LNCAP (cell line): ENCODE measurements around the gene ZNF407.

Experiments
- TF ChIP-seq, protein P1 (sequence below): fragments of 450-650 bp; IDR thresholded peaks from 2 replicates; pipeline ENCODE4 v1.5.1; 2017; ENCODE audit warnings: mild to moderate bottlenecking

Gene ZNF407

DNA sequence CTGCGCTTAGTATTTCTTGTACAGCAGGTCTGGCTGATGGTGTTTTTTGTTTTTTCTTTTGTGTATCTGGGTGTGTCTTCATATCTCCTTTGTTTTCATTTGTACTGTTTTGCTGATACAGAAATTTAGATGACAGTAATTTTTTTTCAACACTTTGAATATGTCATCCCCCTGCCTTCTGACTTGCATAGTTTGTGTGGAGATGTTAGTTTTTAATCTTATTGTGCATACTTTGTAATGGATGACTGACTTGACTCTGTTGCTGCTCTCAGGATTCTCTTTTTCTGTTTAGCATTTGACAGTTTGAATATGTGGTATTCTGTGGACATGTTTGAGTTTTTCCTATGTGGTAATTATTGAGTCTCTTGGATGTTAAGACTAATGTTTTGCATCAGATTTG, 161.3 kb downstream of the ZNF407 start:
- TF ChIP-seq, protein P1, sequence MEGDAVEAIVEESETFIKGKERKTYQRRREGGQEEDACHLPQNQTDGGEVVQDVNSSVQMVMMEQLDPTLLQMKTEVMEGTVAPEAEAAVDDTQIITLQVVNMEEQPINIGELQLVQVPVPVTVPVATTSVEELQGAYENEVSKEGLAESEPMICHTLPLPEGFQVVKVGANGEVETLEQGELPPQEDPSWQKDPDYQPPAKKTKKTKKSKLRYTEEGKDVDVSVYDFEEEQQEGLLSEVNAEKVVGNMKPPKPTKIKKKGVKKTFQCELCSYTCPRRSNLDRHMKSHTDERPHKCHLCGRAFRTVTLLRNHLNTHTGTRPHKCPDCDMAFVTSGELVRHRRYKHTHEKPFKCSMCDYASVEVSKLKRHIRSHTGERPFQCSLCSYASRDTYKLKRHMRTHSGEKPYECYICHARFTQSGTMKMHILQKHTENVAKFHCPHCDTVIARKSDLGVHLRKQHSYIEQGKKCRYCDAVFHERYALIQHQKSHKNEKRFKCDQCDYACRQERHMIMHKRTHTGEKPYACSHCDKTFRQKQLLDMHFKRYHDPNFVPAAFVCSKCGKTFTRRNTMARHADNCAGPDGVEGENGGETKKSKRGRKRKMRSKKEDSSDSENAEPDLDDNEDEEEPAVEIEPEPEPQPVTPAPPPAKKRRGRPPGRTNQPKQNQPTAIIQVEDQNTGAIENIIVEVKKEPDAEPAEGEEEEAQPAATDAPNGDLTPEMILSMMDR, result no peak

DNA sequence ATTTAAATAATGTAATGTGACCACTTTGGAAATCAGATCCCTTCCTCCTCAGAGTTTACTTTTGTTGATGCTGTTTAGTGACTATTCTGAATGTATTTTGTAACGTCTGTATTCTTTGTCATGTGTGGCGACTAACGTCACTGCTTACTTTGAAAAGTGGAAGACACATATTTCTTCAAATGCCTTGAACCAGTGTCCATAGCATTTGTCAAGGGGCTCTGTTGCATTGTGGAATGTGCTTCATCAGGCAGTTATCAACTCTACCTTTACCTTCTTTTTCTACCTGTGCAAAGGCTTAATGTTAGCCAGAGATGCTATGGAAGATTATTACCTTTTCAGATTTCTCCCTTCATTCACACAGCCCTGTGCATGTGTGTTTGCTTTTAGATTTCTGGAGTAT, 162.4 kb downstream of the ZNF407 start:
- TF ChIP-seq, protein P1, result no peak

DNA sequence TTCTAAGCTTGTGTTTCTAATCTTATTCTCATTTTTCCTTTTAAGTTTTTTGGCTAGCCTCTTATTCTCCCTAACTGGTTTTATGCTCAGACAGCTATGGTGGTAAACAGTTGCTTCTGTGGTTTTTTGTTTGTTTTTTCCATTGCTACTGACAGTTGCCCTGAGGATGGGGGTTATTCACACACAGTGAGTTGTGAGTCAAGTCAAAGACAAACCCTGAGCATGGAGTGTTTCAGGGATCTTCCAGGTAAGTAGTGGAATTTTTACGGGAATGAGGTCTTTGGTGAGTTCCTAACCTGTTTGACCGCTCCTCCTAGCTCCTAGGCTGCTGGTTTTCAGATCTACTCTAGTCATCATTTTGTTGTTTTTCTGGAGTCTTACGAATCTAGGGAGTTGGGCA, 162.8 kb downstream of the ZNF407 start:
- TF ChIP-seq, protein P1, result no peak

DNA sequence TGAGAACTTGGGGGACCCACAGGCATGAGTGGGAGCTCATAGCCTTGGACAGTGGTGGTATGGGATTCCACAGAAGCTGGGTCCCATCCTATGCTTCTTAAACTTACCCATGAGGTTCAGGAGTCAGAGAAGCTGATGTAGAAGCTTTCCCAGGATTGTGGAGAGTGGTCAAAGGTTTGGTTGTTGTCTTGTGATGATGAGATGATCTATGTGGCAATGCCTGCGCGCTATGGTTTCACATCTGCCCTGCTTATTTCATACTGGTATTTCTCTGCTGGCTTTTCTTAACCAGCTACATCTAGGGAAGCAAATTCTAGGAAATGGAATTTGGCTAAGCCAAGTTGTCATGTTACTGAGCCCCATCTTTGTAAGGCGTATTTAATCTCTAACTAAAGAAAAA, 168.6 kb downstream of the ZNF407 start:
- TF ChIP-seq, protein P1, result no peak

DNA sequence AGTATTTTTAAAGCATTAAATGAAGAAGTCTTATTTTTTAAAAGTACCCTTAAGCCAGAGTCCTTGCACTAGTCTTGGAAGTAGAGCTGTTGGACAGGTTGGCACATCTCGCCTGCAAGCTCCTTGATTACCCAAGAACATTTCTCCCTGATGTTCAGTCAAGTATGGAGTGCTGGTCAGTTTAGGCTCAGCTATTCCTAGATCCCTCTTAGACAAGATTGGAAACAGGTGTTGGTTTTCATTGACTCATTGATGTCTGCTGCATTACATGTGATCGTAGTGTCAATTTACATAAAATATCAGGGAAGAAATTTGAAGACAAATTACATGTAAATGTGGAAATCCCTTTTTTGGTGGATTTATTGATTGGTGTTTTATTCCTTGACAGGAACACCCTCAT, 170.4 kb downstream of the ZNF407 start:
- TF ChIP-seq, protein P1, result no peak

DNA sequence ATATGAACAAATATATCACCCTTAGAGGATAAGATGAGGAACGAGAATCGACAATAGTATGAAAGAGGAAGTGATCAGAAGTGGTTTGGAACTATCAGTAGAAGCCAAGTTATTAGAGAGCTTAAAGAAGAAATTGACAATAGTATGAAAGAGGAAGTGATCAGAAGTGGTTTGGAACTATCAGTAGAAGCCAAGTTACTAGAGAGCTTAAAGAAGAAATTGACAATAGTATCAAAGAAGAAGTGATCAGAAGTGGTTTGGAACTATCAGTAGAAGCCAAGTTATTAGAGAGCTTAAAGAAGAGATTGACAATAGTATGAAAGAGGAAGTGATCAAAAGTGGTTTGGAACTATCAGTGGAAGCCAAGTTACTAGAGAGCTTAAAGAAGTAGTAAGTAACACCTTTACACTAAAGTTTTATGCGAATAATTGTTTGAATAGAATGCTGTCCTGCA, 175.5 kb downstream of the ZNF407 start:
- TF ChIP-seq, protein P1, result no peak

DNA sequence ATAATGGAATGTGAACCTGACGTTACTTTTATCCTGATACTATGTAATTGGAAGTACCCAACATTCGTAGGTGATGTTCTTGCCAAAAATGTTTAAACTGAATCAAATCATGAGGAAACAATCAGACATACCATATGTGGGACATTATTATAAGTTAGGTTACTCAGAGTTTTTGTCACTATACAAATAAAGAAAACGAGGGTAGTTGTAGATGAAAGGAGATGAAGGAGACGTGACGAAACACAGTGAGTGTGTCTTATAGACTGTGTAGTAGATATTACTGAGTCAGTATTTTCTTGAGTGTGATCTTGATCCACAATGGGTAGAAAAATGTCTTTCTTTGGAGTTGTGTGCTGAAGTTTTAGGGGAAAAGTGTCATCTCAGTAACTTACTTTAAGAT, 176.8 kb downstream of the ZNF407 start:
- TF ChIP-seq, protein P1, result no peak

DNA sequence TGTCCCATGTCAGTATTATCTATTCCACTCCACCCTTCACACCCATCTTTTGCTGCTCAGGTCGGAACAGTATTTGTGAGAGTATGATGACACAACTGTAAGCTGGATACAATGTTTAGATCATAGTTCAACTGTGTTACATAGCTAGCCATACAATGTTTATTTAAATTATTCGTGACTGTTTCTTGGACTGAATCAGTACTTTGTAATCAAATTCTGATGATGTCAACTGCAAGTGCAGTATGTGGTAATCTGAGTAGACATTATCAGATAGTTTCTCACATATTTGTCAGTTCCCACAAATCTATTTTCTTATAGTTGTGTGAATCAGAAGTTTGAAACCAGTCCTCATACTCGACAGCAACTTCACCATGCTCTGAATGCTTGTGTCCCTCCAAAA, 177.6 kb downstream of the ZNF407 start:
- TF ChIP-seq, protein P1, result no peak
